ENCODE results near the gene RBP5. TPM values are rescaled to one million over a fixed set of nuclear protein-coding genes. Genes with fewer than 3 reads are reported as not detected.

Gene RBP5
- under 1 TPM in 1 of 2 experiments, not detected in 1; 0.21 TPM for total RNA-seq

- CTCF ChIA-PET = interaction anchor here (1.0 kb wide), 1 partner anchor 111 kb away, joined by 3 read pairs; the partner anchor contains the start of gene LPCAT3
- peaks cover 28% of the 10 kb centered on the region for H3K4me1 Mint-ChIP-seq (ENCODE audit: low read depth)
- DNase-seq = no peak
- peak within 1 kb of the TSS; percentile 65 for H3K27ac Mint-ChIP-seq
- no peaks in the 10 kb centered on the region for H3K36me3 Mint-ChIP-seq
- POLR2A ChIA-PET = no interaction called here
- intact Hi-C loops (cut with micrococcal nuclease) = no loop called here
- H3K4me3 Mint-ChIP-seq = peak within 1 kb of the TSS; percentile 87
- H3K9me3 Mint-ChIP-seq = no peaks in the 10 kb centered on the region
- no peaks in the 10 kb centered on the region for H3K27me3 Mint-ChIP-seq
Observed at GRCh38 chr12:7128681-7129286, at the start of gene RBP5. Gene RBP5, minus strand, starts transcription at chr12:7128889. Its CDS starts 114 bp downstream, at chr12:7128775.

- CTCF ChIA-PET = interaction anchor here (0.7 kb wide), 1 partner anchor 1819 kb away, joined by 3 read pairs; no protein-coding TSS in a partner anchor
- Mint-ChIP-seq H3K27ac (no peak overlapping the region), H3K36me3 (no peaks in the 10 kb centered on the region), H3K9me3 (no peaks in the 10 kb centered on the region), H3K27me3 (peaks cover 22% of the 10 kb centered on the region), H3K4me3 (no peak overlapping the region), H3K4me1 (ENCODE audit: low read depth) (no peaks in the 10 kb centered on the region)
- intact Hi-C loops (cut with micrococcal nuclease) = no loop called here
- no peak for DNase-seq
- POLR2A ChIA-PET = no interaction called here
Observed at GRCh38 chr12:7178481-7178880, 49.8 kb upstream of the RBP5 start.

GRCh38 chr12:7176595-7176994 lies 47.9 kb upstream of the RBP5 start:
- no peak for DNase-seq
- H3K27ac Mint-ChIP-seq = no peak overlapping the region
- peaks cover 26% of the 10 kb centered on the region for H3K27me3 Mint-ChIP-seq
- no peaks in the 10 kb centered on the region for H3K4me1 Mint-ChIP-seq (ENCODE audit: low read depth)
- no peak overlapping the region for H3K4me3 Mint-ChIP-seq
- H3K36me3 Mint-ChIP-seq = no peaks in the 10 kb centered on the region
- peaks cover 6% of the 10 kb centered on the region for H3K9me3 Mint-ChIP-seq
- CTCF ChIA-PET = no interaction called here
- intact Hi-C loops (cut with micrococcal nuclease) = no loop called here
- POLR2A ChIA-PET = no interaction called here

GRCh38 chr12:7175493-7175892 lies 46.8 kb upstream of the RBP5 start:
- peaks cover 23% of the 10 kb centered on the region for H3K27me3 Mint-ChIP-seq
- no peak overlapping the region for H3K27ac Mint-ChIP-seq
- no peaks in the 10 kb centered on the region for H3K4me1 Mint-ChIP-seq (ENCODE audit: low read depth)
- no peak for DNase-seq
- no peak overlapping the region for H3K4me3 Mint-ChIP-seq
- ChIA-PET POLR2A (no interaction called here), CTCF (interaction anchor here (0.8 to 1.2 kb wide), 2 partner anchors 13 to 64 kb away, joined by 4 to 5 read pairs; no protein-coding TSS in a partner anchor)
- H3K9me3 Mint-ChIP-seq = peaks cover 15% of the 10 kb centered on the region
- intact Hi-C loops (cut with micrococcal nuclease) = no loop called here
- H3K36me3 Mint-ChIP-seq = peaks cover 1% of the 10 kb centered on the region

- H3K27ac Mint-ChIP-seq = no peak overlapping the region
- ChIA-PET CTCF (interaction anchor here (0.6 kb wide), 1 partner anchor 59 kb away, joined by 3 read pairs; no protein-coding TSS in a partner anchor), POLR2A (no interaction called here)
- H3K27me3 Mint-ChIP-seq = peaks cover 20% of the 10 kb centered on the region
- peaks cover 16% of the 10 kb centered on the region for H3K36me3 Mint-ChIP-seq
- DNase-seq = no peak
- H3K4me3 Mint-ChIP-seq = no peak overlapping the region
- intact Hi-C loops (cut with micrococcal nuclease) = no loop called here
- peaks cover 34% of the 10 kb centered on the region for H3K9me3 Mint-ChIP-seq
- no peaks in the 10 kb centered on the region for H3K4me1 Mint-ChIP-seq (ENCODE audit: low read depth)
Observed at GRCh38 chr12:7171854-7172253, 43.2 kb upstream of the RBP5 start.

- POLR2A ChIA-PET = interaction anchor here (1.0 kb wide), 1 partner anchor 23 kb away, joined by 3 read pairs; no protein-coding TSS in a partner anchor
- Mint-ChIP-seq H3K4me3 (no peak overlapping the region), H3K27me3 (peaks cover 17% of the 10 kb centered on the region), H3K27ac (no peak overlapping the region), H3K36me3 (peaks cover 16% of the 10 kb centered on the region), H3K4me1 (ENCODE audit: low read depth) (no peaks in the 10 kb centered on the region), H3K9me3 (peaks cover 34% of the 10 kb centered on the region)
- no peak for DNase-seq
- CTCF ChIA-PET = interaction anchor here (0.9 to 1.2 kb wide), 2 partner anchors 25 to 152 kb away, joined by 4 read pairs; partner anchors contain the start of gene LPCAT3
- intact Hi-C loops (cut with micrococcal nuclease) = no loop called here
Observed at GRCh38 chr12:7169951-7170350, 41.3 kb upstream of the RBP5 start.

- Mint-ChIP-seq H3K27ac (no peak overlapping the region), H3K9me3 (peaks cover 5% of the 10 kb centered on the region), H3K4me3 (peak overlapping the region; percentile 7), H3K4me1 (ENCODE audit: low read depth) (peaks cover 8% of the 10 kb centered on the region), H3K27me3 (peaks cover 12% of the 10 kb centered on the region), H3K36me3 (peaks cover 4% of the 10 kb centered on the region)
- intact Hi-C loops (cut with micrococcal nuclease) = no loop called here
- DNase-seq = peak; percentile 50
- POLR2A ChIA-PET = no interaction called here
- CTCF ChIA-PET = interaction anchor here (0.6 to 1.7 kb wide), 5 partner anchors 10 to 107 kb away, joined by 3 to 10 read pairs (median 3); no protein-coding TSS in a partner anchor
Observed at GRCh38 chr12:7162691-7163114, 34.0 kb upstream of the RBP5 start.

- Mint-ChIP-seq H3K9me3 (no peaks in the 10 kb centered on the region), H3K27me3 (peaks cover 9% of the 10 kb centered on the region), H3K27ac (no peak overlapping the region), H3K4me1 (ENCODE audit: low read depth) (peaks cover 8% of the 10 kb centered on the region), H3K4me3 (no peak overlapping the region), H3K36me3 (no peaks in the 10 kb centered on the region)
- no peak for DNase-seq
- ChIA-PET POLR2A (no interaction called here), CTCF (interaction anchor here (0.6 to 1.7 kb wide), 4 partner anchors 9 to 20 kb away, joined by 3 to 10 read pairs (median 4); no protein-coding TSS in a partner anchor)
- intact Hi-C loops (cut with micrococcal nuclease) = no loop called here
Observed at GRCh38 chr12:7161811-7162210, 33.1 kb upstream of the RBP5 start.

GRCh38 chr12:7161327-7161726 lies 32.6 kb upstream of the RBP5 start:
- no peaks in the 10 kb centered on the region for H3K36me3 Mint-ChIP-seq
- peaks cover 6% of the 10 kb centered on the region for H3K27me3 Mint-ChIP-seq
- peaks cover 8% of the 10 kb centered on the region for H3K4me1 Mint-ChIP-seq (ENCODE audit: low read depth)
- H3K4me3 Mint-ChIP-seq = no peak overlapping the region
- H3K27ac Mint-ChIP-seq = no peak overlapping the region
- no peak for DNase-seq
- no peaks in the 10 kb centered on the region for H3K9me3 Mint-ChIP-seq
- POLR2A ChIA-PET = no interaction called here
- intact Hi-C loops (cut with micrococcal nuclease) = no loop called here
- CTCF ChIA-PET = interaction anchor here (1.2 to 1.7 kb wide), 3 partner anchors 10 to 19 kb away, joined by 3 to 10 read pairs (median 3); no protein-coding TSS in a partner anchor

GRCh38 chr12:7160183-7160582 lies 31.5 kb upstream of the RBP5 start:
- no peak for DNase-seq
- CTCF ChIA-PET = interaction anchor here (1.2 kb wide), 1 partner anchor 11 kb away, joined by 3 read pairs; no protein-coding TSS in a partner anchor
- H3K27ac Mint-ChIP-seq = no peak overlapping the region
- H3K4me3 Mint-ChIP-seq = no peak overlapping the region
- POLR2A ChIA-PET = no interaction called here
- H3K4me1 Mint-ChIP-seq (ENCODE audit: low read depth) = peaks cover 8% of the 10 kb centered on the region
- peaks cover 6% of the 10 kb centered on the region for H3K27me3 Mint-ChIP-seq
- peaks cover 3% of the 10 kb centered on the region for H3K36me3 Mint-ChIP-seq
- H3K9me3 Mint-ChIP-seq = no peaks in the 10 kb centered on the region
- intact Hi-C loops (cut with micrococcal nuclease) = no loop called here

- H3K27ac Mint-ChIP-seq = no peak overlapping the region
- DNase-seq = no peak
- no peaks in the 10 kb centered on the region for H3K9me3 Mint-ChIP-seq
- intact Hi-C loops (cut with micrococcal nuclease) = no loop called here
- peaks cover 5% of the 10 kb centered on the region for H3K36me3 Mint-ChIP-seq
- peaks cover 4% of the 10 kb centered on the region for H3K27me3 Mint-ChIP-seq
- POLR2A ChIA-PET = no interaction called here
- CTCF ChIA-PET = no interaction called here
- H3K4me1 Mint-ChIP-seq (ENCODE audit: low read depth) = peaks cover 8% of the 10 kb centered on the region
- H3K4me3 Mint-ChIP-seq = no peak overlapping the region
Observed at GRCh38 chr12:7158781-7159609, 30.3 kb upstream of the RBP5 start.

GRCh38 chr12:7157391-7157790 lies 28.7 kb upstream of the RBP5 start:
- H3K4me1 Mint-ChIP-seq (ENCODE audit: low read depth) = peaks cover under 1% of the 10 kb centered on the region
- DNase-seq = no peak
- H3K27ac Mint-ChIP-seq = no peak overlapping the region
- no peaks in the 10 kb centered on the region for H3K9me3 Mint-ChIP-seq
- H3K4me3 Mint-ChIP-seq = no peak overlapping the region
- CTCF ChIA-PET = no interaction called here
- no peaks in the 10 kb centered on the region for H3K27me3 Mint-ChIP-seq
- POLR2A ChIA-PET = no interaction called here
- peaks cover 5% of the 10 kb centered on the region for H3K36me3 Mint-ChIP-seq
- intact Hi-C loops (cut with micrococcal nuclease) = no loop called here
